T-helper 2 cell treated with Interferon-gamma antibody and Interleukin-4, amounts not matched to agents 100 ng/mL and 5 ng/mL, for 36 hours (primary cell): ENCODE measurements around the gene TMEM238L. TPM values are rescaled to one million over a fixed set of nuclear protein-coding genes. Genes with fewer than 3 reads are reported as not detected.

Experiments
- intact Hi-C: fragments of 100-400 bp; cut with micrococcal nuclease; formaldehyde crosslinking; loops from one replicate; pipeline ENCODE4 v1.15.1; 2023
- total RNA-seq: library from RNA; stranded (reverse); gene quantifications from 2 replicates; pipeline ENCODE4 v1.2.3, GENCODE V29; 2022

TMEM238L gene
- total RNA-seq, 1 donor from 2014 or later = not detected

GRCh38 chr17:10805911-10806310 is 2.0 kb upstream of the TMEM238L start:
- intact Hi-C loops = no loop called here

- intact Hi-C loops = no loop called here
Observed at GRCh38 chr17:10804546-10804945, 647 bp upstream of the TMEM238L start.

- intact Hi-C loops = no loop called here
Observed at GRCh38 chr17:10803350-10803749, 549 bp downstream of the TMEM238L start.

DNA sequence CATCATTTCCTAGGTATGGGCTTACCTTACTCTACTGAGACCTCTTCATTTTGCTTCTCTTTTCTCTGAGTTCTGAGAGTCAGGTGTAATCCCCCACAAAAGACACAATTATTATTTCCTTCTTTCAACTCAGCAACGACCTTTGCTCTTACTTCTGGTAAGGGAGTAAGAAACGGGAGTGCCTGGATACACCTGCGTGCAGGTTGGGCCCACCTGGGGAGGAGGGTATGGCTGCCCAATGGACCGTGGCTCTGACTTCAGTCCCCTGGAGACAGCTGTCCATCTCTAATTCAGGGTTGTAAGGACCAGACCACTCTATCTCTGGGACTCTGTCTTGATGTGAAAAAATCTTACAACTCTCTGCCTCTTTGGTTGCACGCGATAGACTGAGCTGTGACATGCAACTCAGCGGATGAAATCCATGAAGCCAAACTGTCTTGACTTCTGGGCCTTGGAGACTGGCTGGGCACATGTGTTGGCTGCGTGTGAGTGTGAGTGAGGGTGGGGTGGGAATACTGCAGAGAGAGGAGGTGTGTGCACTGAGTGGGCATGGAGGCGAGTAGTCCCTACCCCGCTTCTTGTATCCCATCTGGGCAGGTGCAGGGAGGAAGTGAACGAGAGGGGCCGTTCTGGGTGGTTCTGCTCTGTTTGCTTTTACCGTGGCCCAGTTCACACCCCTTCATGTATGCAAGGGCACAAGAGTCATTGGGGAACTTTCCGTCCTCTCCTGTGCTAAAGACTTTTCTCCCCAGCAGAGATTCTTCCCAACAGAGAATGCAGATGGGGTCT is 1.2 kb downstream of the TMEM238L start:
- intact Hi-C loops = no loop called here

DNA sequence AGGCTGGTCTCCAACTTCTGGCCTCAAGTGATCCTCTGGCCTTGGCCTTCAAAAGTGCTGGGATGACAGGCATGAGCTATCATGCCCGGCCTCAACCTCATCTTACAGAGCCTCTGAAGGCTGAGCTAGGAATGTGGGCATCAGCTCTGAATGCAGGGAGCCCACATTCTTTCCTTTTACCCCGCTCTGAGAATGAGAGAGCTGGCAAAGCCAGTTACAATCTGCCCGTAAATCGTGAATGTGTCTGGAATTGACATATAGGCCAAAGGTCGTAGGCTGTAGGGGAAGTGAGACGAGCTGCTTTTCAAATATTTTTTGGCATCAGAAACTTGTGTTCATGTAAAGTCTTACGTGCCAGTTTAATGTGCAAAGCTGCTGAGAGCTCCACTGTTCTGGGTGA is 4.5 kb downstream of the TMEM238L start:
- intact Hi-C loops = no loop called here

GRCh38 chr17:10798910-10799309 is 5.0 kb downstream of the TMEM238L start:
- intact Hi-C loops = no loop called here

- intact Hi-C loops = no loop called here
Observed at GRCh38 chr17:10798332-10798749, 5.6 kb downstream of the TMEM238L start.

DNA sequence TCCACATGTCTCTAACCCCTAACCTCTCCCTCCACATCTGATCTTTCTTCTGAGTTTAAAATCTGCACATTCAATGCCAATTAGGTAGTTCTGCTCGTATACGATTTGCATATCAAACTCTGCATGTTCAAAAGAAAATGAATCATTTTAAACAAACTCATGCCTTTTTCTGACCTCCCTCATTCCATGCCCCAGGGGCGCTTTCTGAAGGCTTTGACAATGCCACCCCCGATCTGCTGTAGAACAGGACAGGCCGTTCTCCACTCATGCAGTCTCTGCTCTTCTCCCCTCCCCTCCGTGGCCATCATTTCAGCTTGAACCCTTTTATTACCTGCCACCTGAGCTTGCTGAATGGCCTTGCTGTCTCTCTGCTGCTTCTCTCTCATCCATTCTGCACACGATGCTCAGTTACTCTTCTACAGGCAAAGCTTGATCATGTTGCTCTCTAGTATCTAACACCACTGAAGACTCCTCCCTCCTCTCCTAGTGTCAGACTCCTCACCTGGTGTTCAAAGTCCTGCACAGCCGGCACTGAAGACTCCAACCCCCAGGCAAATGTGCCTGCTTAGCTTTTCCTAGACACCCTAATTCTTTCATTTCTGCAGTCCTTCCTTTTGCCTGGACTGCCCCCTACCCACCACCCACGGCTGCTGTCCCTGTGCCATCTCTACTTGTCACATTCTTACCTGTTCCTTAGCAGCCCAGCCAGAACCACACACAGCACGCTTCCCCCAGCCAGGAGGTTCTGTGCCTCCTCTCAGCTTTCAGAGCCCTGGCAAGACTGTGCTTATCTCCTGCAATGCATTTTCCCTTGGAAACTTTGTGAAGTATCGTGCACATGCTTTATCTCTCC is 6.2 kb downstream of the TMEM238L start:
- intact Hi-C loops = no loop called here

DNA sequence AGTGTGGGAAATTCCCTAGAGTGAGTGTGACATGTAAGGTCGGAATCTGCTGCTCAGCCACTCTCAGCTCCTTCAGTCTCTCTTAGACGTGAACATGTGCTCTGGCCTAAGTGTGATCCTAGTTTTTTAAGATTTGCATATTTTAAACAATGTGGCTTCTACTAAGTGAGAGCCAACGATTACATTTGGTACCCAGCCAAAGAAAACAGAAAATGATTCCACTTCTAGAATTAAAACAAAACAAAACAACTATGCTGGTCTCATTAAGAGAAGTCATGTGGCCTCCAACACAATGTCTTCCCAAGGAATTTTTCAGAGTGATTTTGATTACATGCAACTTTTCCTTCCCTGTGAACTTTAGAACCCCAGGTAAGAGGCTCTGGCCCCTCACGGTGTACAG is 10.1 kb downstream of the TMEM238L start:
- intact Hi-C loops = no loop called here

DNA sequence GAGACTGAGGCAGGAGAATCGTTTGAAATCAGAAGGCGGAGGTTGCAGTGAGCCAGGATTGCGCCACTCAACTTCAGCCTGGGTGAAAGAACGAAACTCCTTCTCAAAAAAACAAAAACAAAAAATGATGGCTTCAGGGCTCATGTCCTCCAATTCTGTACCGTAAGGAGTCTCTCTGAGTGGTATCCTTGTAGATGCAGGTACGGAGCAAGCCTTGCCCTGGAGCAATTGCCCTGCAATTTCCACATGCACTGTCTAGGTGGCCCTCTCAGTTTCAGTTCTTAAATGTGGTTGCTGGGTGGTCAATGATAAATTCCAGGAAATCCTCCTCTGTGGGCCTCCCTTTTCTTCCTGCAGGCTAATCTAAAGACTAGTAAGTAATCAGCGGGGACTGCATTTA is 10.6 kb downstream of the TMEM238L start:
- intact Hi-C loops = no loop called here

DNA sequence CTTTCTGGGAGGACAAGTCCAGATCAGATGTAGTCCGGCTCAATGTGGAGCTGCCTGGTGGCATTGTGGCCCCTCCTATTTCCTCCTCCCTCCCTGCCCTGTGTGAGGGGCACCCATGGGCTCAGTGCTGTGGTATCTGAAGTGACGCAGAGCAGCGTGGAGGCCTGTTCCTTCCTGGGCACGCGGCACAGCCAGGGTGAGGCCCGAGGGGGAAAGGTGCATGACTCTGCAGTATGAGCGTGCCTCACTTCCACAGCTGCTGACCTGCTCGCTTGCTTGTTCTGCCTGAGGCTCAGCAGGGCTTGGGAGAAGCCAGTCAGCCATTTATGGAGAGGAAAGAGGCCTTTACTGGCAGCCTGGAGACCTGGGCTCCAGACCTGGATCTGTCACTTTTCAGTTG is 11.7 kb downstream of the TMEM238L start:
- intact Hi-C loops = no loop called here

- intact Hi-C loops = no loop called here
Observed at GRCh38 chr17:10790491-10791401, 13.2 kb downstream of the TMEM238L start.

DNA sequence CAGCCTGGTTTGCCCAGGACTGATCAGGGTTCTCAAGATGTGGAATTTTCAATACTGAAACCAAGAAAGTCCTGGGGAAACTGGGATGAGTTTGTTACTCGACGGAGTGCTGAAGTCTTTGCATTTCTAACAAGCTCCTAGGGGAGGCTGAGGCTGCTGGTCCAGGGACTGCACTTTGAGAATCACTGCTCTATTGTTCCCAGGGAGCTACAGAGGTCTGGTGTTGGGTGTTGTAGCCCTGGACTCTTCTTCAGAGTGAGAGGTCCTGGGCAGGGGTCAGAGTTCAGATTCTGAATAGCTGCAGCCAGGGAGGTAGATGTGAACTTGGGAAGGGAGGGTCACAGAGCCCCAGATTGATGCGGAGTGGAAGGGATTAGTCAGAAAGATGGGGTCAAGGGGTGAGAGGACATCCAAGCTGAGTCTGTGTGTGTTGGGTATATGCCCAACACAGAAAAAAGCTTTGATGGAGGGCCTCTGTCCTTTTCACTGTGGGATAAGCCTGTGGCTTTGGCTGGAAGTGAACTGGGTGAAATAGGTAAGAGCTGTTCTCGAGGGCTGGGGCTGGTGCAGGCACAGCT is 14.1 kb downstream of the TMEM238L start:
- intact Hi-C loops = no loop called here

DNA sequence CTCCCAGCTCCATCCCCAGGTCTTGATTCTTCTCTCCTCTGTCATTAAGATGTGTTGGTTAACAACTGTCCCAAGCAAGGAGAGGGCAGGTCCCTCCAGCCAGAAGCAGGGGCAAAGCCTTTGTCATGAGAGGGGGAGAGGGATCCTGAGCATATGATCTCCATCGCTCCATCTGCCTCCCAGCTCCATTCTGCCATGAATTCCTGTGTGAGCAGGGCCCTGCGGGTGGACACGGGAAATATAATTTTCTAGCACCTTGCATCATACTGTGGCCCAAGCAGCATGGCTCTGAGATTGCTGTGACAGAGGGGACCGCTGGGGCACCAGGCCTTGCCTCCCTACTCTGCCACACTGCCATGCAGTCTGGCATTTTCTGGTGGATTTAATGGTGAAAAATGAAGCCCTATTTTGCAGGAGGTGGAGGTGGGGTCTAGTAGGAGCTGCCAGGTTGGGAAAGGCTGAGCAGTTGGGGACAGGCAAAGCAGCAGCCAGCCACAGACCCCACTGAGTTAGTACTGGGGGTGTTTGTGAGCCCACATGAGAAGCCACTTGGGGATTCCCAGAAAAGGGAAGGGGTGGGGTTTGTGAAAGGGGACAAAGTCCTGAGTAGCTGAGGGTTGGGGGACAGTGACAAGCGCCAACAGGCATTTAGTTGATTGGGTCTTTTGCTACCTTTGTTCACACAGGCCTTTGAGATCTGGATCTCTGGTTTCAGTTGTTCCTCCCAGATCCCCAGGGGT is 16.4 kb downstream of the TMEM238L start:
- intact Hi-C loops = no loop called here

GRCh38 chr17:10785295-10785694 is 18.6 kb downstream of the TMEM238L start:
- intact Hi-C loops = no loop called here

DNA sequence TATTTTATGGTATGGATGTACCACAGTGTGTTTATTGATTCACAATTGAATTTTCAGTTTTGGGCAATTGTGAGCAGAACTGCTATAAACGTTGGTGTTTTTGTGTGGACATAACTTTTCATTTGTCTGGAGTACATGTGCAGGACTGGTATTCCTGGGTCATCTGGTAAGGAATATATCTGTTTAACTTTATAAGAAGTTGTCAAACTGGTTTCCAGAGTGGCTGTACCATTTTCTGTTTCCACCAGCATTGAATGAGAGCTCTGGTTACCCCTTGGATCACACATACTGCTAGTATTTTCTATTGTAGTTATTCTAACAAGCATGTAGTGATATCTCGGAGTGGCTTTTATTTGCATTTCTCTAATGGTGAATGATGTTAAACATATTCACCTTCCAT is 24.3 kb downstream of the TMEM238L start:
- intact Hi-C loops = no loop called here

DNA sequence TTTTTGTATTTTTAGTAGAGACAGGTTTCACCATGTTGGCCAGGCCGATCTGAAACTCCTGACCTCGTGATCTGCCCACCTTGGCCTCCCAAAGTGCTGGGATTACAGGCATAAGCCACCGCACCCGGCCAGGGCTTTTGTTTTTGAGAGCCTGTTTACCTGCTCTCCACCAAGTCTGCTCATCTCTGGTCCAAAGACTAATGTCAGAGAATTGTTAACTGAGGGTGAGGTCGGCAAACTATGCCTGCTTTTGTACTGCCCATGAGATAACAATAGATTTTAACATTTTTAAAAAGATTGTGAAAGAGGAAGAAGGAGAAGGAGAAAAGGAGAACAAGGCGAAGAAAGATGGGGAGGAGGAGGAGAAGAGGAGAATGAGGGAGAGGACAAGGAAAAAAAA is 26.0 kb downstream of the TMEM238L start:
- intact Hi-C loops = no loop called here

DNA sequence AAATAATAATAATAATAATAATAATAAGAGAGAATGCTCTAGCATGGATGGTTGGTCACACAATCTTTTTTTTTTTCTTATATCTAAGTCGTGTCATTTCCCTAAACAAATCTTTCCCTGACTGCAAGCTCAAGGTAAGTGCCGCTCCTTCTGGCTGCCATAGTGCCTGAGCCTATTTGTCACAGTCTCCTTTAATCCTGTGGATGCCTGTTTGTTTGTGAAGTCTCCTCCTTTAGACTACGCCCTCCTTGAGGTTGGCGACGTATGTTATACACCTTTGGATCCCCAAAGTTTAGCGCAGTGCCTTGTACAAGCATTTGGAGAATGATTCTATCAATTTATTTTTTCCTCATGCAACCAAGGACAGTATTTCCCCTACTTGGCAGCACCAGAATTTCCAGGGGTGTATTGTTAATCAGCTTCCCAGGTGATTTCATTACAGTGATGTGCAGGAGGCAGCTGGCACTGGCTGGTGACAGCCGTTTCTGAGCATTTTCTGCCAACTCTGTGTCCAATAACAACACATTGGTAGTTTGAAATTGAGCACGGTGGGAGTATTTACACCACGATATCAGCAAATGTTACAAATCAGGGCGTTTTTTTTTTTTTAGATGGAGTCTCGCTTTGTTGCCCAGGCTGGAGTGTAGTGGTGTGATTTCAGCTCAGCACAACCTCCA is 26.6 kb downstream of the TMEM238L start:
- intact Hi-C loops = no loop called here

GRCh38 chr17:10776381-10776780 is 27.5 kb downstream of the TMEM238L start:
- intact Hi-C loops = no loop called here
